WTC11 (cell line): ENCODE measurements around the gene CHMP5.

Experiments used
- CBFB ChIP-seq: sonication (generic); formaldehyde crosslinking; IDR thresholded peaks from 2 replicates; pipeline ENCODE4 v1.8.1; 2022; ENCODE audit warnings: mild to moderate bottlenecking, low read depth, missing genetic modification reagents
- CREM ChIP-seq: sonication (generic); formaldehyde crosslinking; IDR thresholded peaks from 2 replicates; pipeline ENCODE4 v1.8.1; 2022; ENCODE audit warnings: mild to moderate bottlenecking, missing genetic modification reagents, moderate library complexity
- CTCF ChIP-seq: fragments of 200-600 bp; IDR thresholded peaks from 2 replicates; pipeline ENCODE4 v1.8.0; 2022; ENCODE audit warnings: antibody characterized with exemption
- EMX1 ChIP-seq: fragments of 250-450 bp; sonication (Bioruptor Pico); IDR thresholded peaks from 2 replicates; pipeline ENCODE4 v1.8.0; 2021; ENCODE audit warnings: mild to moderate bottlenecking
- ETV6 ChIP-seq: sonication (generic); formaldehyde crosslinking; IDR thresholded peaks from 2 replicates; pipeline ENCODE4 v1.8.1; 2022; ENCODE audit warnings: mild to moderate bottlenecking, missing genetic modification reagents
- HMGA2 ChIP-seq: fragments of 250-450 bp; sonication (Bioruptor Pico); IDR thresholded peaks from 2 replicates; pipeline ENCODE4 v1.4.0; 2021; ENCODE audit warnings: mild to moderate bottlenecking, moderate library complexity
- MXD4 ChIP-seq: fragments of 250-450 bp; sonication (Bioruptor Pico); IDR thresholded peaks from 2 replicates; pipeline ENCODE4 v1.8.0; 2021; ENCODE audit warnings: mild to moderate bottlenecking, moderate library complexity, borderline replicate concordance
- MYBL2 ChIP-seq: sonication (generic); formaldehyde crosslinking; IDR thresholded peaks from 2 replicates; pipeline ENCODE4 v1.8.1; 2023; ENCODE audit warnings: mild to moderate bottlenecking, moderate library complexity, missing genetic modification reagents
- NR3C1 ChIP-seq: sonication (generic); formaldehyde crosslinking; conservative IDR thresholded peaks from 2 replicates; pipeline ENCODE4 v1.8.1; 2023; ENCODE audit warnings: low read depth, mild to moderate bottlenecking, missing genetic modification reagents
- TEAD1 ChIP-seq: sonication (generic); formaldehyde crosslinking; IDR thresholded peaks from 2 replicates; pipeline ENCODE4 v1.8.0; 2022; ENCODE audit warnings: mild to moderate bottlenecking, missing genetic modification reagents
- ZNF317 ChIP-seq: sonication (generic); formaldehyde crosslinking; IDR thresholded peaks from 2 replicates; pipeline ENCODE4 v1.8.1; 2023; ENCODE audit warnings: low read depth, mild to moderate bottlenecking, moderate library complexity, missing genetic modification reagents, borderline replicate concordance
- ZNF532 ChIP-seq: fragments of 250-450 bp; sonication (Bioruptor Pico); IDR thresholded peaks from 2 replicates; pipeline ENCODE4 v1.9.0; 2021; ENCODE audit warnings: mild to moderate bottlenecking, borderline replicate concordance
- TF ChIP-seq, protein P1 (sequence below): sonication (generic); formaldehyde crosslinking; IDR thresholded peaks from 2 replicates; pipeline ENCODE4 v1.8.1; 2022; ENCODE audit warnings: low read depth, missing genetic modification reagents, borderline replicate concordance
- TF ChIP-seq, protein P2 (sequence below): sonication (generic); formaldehyde crosslinking; IDR thresholded peaks from 2 replicates; pipeline ENCODE4 v1.8.0; 2022; ENCODE audit warnings: mild to moderate bottlenecking, missing genetic modification reagents

DNA sequence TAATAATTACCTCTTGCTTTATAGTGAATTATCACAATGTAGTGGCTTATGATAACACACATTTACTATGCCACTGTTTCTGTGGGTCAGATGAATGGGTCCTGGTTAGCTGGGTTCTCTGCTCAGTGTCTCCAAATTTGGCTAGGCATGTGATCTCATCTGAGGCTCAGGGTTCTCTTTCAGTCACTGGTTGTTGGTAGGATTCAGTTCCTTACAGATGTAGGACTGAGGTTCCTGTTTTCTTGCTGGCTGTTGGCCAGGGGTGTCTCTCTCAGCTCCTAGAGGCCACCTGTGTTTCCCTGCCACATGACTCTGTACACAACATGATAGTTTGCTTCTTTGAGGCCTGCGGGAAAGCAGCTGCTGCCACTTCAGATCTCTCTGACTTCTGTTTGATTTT lies 32.6 kb downstream of the CHMP5 start:
- TF ChIP-seq CTCF (no peak), TEAD1 (CRISPR knock-in tag) (no peak), CBFB (CRISPR knock-in tag) (no peak), HMGA2 (CRISPR knock-in tag) (no peak), ZNF317 (no peak), MXD4 (CRISPR knock-in tag) (no peak), NR3C1 (CRISPR knock-in tag) (no peak), ZNF532 (CRISPR knock-in tag) (no peak), ETV6 (CRISPR knock-in tag) (no peak), EMX1 (no peak), MYBL2 (CRISPR knock-in tag) (no peak), CREM (CRISPR knock-in tag) (no peak)
- TF ChIP-seq, protein P1, sequence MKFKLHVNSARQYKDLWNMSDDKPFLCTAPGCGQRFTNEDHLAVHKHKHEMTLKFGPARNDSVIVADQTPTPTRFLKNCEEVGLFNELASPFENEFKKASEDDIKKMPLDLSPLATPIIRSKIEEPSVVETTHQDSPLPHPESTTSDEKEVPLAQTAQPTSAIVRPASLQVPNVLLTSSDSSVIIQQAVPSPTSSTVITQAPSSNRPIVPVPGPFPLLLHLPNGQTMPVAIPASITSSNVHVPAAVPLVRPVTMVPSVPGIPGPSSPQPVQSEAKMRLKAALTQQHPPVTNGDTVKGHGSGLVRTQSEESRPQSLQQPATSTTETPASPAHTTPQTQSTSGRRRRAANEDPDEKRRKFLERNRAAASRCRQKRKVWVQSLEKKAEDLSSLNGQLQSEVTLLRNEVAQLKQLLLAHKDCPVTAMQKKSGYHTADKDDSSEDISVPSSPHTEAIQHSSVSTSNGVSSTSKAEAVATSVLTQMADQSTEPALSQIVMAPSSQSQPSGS (CRISPR knock-in tag) = no peak
- TF ChIP-seq, protein P2, sequence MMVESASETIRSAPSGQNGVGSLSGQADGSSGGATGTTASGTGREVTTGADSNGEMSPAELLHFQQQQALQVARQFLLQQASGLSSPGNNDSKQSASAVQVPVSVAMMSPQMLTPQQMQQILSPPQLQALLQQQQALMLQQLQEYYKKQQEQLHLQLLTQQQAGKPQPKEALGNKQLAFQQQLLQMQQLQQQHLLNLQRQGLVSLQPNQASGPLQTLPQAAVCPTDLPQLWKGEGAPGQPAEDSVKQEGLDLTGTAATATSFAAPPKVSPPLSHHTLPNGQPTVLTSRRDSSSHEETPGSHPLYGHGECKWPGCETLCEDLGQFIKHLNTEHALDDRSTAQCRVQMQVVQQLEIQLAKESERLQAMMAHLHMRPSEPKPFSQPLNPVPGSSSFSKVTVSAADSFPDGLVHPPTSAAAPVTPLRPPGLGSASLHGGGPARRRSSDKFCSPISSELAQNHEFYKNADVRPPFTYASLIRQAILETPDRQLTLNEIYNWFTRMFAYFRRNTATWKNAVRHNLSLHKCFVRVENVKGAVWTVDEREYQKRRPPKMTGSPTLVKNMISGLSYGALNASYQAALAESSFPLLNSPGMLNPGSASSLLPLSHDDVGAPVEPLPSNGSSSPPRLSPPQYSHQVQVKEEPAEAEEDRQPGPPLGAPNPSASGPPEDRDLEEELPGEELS (CRISPR knock-in tag) = no peak
